Neural crest cell (in vitro differentiated cells): ENCODE measurements around the gene ZNF516. TPM values are rescaled to one million over a fixed set of nuclear protein-coding genes. Genes with fewer than 3 reads are reported as not detected.
A peak's percentile ranks its signal among the peaks of the same experiment; 100 is the strongest.

Experiments used
- DNase-seq: peaks from one replicate; pipeline ENCODE4 v3.0.0; 2021; ENCODE audit warnings: low read depth, mixed read lengths, low spot score
- H3K27ac Mint-ChIP-seq: one replicate; pipeline ENCODE4 v1.8.0; 2021; ENCODE audit warnings: mild to moderate bottlenecking, mixed read lengths; ENCODE audit not compliant: unreplicated experiment
- H3K27me3 Mint-ChIP-seq: 2 replicates; pipeline ENCODE4 v1.8.0; 2021; ENCODE audit warnings: low read depth, mild to moderate bottlenecking, mixed read lengths
- H3K36me3 Mint-ChIP-seq: 2 replicates; pipeline ENCODE4 v1.8.0; 2021; ENCODE audit warnings: low read depth, mild to moderate bottlenecking, mixed read lengths
- H3K4me1 Mint-ChIP-seq: 2 replicates; pipeline ENCODE4 v1.8.0; 2021; ENCODE audit warnings: mixed read lengths
- H3K4me3 Mint-ChIP-seq: one replicate; pipeline ENCODE4 v1.8.0; 2021; ENCODE audit warnings: mild to moderate bottlenecking, mixed read lengths
- H3K9me3 Mint-ChIP-seq: 2 replicates; pipeline ENCODE4 v1.8.0; 2021; ENCODE audit warnings: mixed read lengths
- CTCF ChIP-seq: fragments of 200-600 bp; sonication (generic); conservative IDR thresholded peaks from 2 replicates; pipeline ENCODE4 v1.5.0; 2021; ENCODE audit warnings: antibody characterized with exemption, mild to moderate bottlenecking
- total RNA-seq: library from RNA; stranded (reverse); gene quantifications from 2 replicates; pipeline ENCODE4 v1.2.1, GENCODE V29; 2021

Gene ZNF516
- total RNA-seq, 1 donor from 2014 or later = 91.2 TPM

DNA sequence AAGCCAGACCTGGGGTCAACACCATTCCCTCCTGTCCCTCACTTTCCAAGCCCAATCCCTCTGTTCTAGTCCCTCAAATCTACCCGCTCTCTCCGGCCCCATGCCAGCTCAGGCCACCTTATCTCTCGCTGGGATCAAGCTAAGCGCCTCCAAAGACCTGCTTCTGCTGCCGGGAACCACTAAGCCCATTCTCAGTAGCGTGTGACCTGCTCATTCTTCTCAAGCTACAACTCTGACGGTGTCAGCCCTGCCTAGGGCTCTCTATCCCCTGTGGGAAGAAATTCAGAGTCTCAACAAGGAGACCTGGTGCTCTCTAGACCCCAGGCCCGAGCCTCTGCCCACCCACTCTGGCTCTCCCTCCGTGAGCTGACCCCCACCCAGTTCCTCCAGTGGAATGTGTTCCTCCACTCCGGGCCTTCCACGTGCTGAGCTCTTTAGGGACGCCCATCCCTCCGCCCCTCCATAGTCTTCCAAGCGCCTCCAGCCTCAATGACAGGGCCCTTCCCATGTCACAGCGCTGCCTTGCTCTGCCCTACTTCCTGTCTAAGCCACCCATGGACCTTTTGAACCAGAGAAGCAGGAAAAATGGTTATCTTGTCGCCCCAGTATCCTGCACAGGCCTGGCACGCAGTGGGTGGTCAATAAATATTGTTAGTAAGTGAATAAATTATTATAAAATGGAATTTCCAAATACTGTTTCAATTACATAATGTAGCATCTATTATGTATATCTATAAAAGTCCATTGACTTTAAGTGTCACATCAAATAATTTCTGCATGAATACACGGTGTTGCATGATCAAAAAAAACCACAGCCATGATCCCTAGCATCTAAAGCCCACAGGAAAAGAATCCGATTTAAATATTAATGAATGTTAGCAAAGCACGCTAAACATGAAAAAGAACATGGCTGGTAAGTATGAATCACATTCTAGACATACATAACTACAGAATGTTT lies 127.6 kb downstream of the ZNF516 start:
- Mint-ChIP-seq H3K4me1 (peaks cover 19% of the 10 kb centered on the region), H3K36me3 (peaks cover 35% of the 10 kb centered on the region), H3K4me3 (no peak overlapping the region), H3K9me3 (no peaks in the 10 kb centered on the region), H3K27ac (no peak overlapping the region), H3K27me3 (no peaks in the 10 kb centered on the region)
- DNase-seq = no peak
- no peak for TF ChIP-seq CTCF

DNA sequence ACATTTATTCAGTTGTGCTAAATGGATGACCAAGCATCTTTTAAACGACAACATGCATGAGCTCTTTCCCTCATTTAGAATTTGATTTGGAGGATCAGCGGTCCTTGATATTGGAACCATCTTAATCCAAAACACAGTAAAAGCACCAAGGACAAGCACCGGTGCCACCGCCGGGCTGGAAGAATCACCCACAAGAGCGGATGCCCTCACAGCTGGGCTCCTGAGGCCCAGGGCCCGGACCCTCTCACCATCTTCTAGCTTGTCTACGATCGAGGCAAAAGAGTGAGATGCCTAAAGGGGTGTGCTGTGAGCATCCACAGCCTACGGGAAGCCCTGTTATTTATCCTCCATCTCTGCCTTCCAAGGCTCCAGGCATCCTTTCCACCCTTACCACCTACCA lies 129.5 kb downstream of the ZNF516 start:
- Mint-ChIP-seq H3K4me3 (no peak overlapping the region), H3K9me3 (no peaks in the 10 kb centered on the region), H3K27me3 (no peaks in the 10 kb centered on the region), H3K36me3 (peaks cover 37% of the 10 kb centered on the region), H3K27ac (no peak overlapping the region), H3K4me1 (peaks cover 19% of the 10 kb centered on the region)
- TF ChIP-seq CTCF = no peak
- DNase-seq = no peak

DNA sequence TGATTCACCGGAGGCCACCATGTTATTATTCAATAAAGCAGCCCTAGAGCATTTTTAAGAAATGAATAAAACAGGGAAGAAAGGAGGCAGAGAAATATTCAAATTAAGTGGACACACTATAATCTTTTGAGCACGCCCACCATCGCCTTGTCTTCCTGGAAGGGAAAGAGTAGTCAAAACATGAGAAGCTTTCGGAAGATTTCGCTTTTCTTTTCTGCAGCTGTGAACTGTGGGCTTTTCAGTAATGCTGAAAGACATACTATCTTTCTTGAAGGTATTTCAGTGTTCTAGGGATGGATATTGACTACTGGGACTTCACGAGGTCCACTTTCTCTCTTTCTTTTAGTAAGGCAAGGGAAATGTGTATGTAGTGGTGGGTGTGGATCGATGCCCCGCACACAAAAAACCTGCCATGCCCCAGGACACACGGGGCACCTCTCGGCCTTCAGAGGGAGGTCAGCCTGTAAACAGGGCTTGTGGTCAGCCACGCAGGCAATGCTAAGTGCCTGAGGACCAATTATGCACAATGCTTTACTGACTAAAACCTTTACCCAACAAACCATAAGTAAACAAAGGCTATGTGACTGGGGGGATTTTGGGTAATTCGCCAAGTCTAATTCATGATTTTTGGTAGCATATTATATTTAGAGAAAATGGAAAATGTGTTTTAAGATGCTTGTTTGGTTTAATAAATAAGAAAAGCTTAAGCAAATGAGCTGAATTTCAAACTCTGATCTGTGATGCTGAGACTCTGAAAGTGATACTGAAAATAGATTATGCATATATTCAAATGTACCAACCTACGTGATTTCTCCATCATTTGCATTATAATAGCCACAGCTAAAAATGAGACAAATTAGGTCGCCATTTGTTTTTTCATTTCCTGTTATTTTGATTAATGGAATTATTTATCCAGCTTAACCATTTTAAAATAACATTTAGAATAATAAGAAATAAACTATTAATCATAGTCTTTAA lies 130.5 kb downstream of the ZNF516 start:
- Mint-ChIP-seq H3K9me3 (no peaks in the 10 kb centered on the region), H3K4me3 (no peak overlapping the region), H3K27me3 (no peaks in the 10 kb centered on the region), H3K4me1 (peaks cover 19% of the 10 kb centered on the region), H3K27ac (no peak overlapping the region), H3K36me3 (peaks cover 36% of the 10 kb centered on the region)
- no peak for TF ChIP-seq CTCF
- no peak for DNase-seq

- Mint-ChIP-seq H3K27ac (peak overlapping the region; percentile 65), H3K36me3 (peaks cover 37% of the 10 kb centered on the region), H3K4me3 (no peak overlapping the region), H3K4me1 (peaks cover 24% of the 10 kb centered on the region), H3K9me3 (no peaks in the 10 kb centered on the region), H3K27me3 (no peaks in the 10 kb centered on the region)
- DNase-seq = no peak
- TF ChIP-seq CTCF = no peak
Observed at GRCh38 chr18:76363436-76364120, 131.5 kb downstream of the ZNF516 start.

- H3K36me3 Mint-ChIP-seq = peaks cover 43% of the 10 kb centered on the region
- no peak for DNase-seq
- H3K27me3 Mint-ChIP-seq = no peaks in the 10 kb centered on the region
- no peak for TF ChIP-seq CTCF
- H3K4me1 Mint-ChIP-seq = peaks cover 24% of the 10 kb centered on the region
- H3K9me3 Mint-ChIP-seq = no peaks in the 10 kb centered on the region
- H3K4me3 Mint-ChIP-seq = no peak overlapping the region
- no peak overlapping the region for H3K27ac Mint-ChIP-seq
Observed at GRCh38 chr18:76362676-76363075, 132.4 kb downstream of the ZNF516 start.
